CD1c-positive myeloid dendritic cell (primary cell): Measurements from ENCODE around the gene RGP1.

Experiments
- DNase-seq: peaks from one replicate; pipeline ENCODE4 v3.0.0-alpha.2; 2016; ENCODE audit errors: extremely low spot score

The RGP1 gene, protein sequence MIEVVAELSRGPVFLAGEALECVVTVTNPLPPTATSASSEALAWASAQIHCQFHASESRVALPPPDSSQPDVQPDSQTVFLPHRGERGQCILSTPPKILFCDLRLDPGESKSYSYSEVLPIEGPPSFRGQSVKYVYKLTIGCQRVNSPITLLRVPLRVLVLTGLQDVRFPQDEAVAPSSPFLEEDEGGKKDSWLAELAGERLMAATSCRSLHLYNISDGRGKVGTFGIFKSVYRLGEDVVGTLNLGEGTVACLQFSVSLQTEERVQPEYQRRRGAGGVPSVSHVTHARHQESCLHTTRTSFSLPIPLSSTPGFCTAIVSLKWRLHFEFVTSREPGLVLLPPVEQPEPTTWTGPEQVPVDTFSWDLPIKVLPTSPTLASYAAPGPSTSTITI

DNA sequence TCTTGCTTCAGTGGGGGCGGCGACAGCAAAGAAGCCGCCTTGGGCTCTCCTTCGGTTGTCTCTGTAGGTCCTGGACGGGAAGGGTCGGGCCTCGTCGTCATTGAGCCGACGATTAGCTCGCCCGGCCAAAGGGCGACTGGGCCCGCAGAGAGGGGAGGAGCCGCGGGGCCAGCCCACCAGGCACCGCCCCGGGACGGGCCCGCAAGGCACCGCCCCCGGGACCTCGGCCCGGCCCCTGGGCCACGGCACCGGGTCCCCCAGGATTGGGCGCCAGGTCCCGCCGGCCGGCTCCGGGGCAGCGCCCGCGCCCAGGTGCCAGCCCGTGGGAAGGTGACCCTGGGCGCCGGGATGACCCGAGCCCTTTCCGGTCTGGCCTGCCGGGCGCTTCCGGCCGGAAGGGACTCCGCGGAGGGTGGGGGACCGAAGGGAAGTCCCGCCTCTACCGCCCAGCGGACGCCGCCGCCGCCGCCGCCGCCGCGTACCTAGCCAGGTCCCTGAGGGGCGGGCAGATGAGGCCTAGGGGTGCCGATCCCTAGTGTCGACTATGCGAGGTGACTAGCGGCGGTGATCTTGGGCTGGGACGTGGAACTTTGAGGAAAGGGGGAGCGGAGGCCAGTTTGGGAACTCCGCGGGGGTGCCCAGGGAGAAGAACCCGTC is at the start of gene RGP1, which contains the start of gene GBA2:
TSS of gene RGP1 (plus strand) at position 430 of the 657 bp plus-strand sequence. CDS start 469 bp downstream, outside the sequence.
TSS of gene GBA2 (minus strand) at position 371 of the 657 bp plus-strand sequence. CDS start 524 bp downstream, outside the sequence.
- peak; percentile 79 for DNase-seq

DNA sequence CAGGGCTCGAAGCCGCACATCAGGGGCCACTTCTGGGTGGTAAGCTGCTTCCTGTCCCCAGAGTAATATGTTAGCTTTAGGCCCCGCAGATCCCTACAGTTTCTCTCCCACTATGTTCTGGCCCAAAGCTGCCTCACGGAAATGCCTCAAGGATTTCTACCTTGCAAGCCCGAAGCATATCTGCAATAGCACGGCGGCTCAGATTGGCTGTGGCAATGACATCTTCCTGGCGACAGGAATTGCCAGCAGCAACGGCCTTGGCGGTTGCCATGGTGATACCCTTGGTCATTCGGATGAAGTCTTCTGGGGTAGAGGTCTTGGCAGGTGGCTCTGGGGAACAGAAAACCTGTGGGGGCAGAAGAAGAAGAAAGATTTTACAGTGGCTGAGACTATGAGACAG is 49.1 kb upstream of the RGP1 start:
- no peak for DNase-seq

DNA sequence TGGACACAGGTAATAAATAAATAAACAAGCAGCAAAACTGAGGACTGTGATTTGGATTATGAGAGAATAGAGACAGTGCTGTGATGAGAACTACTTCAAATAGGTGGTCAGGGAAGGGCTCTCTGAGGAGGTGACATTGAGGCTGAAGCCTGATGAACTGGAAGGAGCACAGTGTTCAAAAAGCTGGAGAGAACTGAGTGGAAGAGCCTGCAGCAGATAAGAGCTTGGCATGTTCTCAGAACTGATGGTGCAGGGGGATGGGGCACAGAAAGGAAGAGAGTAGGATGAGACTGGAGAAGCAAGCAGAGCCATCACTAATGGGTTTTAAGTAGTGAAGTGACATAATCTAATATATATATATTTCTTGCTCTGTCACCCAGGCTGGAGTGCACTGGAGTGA is 48.1 kb upstream of the RGP1 start:
- DNase-seq, result no peak

DNA sequence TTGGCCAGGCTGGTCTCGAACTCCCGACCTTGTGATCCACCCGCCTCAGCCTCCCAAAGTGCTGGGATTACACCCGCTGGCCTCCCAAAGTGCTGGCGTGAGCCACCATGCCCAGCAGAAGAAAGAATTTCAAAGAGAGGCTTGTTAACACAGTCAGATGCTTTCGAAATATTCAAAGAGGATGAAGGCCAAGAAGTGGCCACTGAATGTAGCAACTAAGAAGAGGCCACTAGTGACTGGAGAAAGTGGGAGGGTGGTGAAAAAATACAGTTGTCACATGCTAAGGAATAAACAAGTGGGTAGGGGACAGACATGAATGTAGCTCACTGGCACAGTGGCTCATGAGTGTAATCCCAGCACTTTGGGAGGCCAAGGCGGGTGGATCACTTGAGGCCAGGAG is 46.4 kb upstream of the RGP1 start:
- no peak for DNase-seq

DNA sequence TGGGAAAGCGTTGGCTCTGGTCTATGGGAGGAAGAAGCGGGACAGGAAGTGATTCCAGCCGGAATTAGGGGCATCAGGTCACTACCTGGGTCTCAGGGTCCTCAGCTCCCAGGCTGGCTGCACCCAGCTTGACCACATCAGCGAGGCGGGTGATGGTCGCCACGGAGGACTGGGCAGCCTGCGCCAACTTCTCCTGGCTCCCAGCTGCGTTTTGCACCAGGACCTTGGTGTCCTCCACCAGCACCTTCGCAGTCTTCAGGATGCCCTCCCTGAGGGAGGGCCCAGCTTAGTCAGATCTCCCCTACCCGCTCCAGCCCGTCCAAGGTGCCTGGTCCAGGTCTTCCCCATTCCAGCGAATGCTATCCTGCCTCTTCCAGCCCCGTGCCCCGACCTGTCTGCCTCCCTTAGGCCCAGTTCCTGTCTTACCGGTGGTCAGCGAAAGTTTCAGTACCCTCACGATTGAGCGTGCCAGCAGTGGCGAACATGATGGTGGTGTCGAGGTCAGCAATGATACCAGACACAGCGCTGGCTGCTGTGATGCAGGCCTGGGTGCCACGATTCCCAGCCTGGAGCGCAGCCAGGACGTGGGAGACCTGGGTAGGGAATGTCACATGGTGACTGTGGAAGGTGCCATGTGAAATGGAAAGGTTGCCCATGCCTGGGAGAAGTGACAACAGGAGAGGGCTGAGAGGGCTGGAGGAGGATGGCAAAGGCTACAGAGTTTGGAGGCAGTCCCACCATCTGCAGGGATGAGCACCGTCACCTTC is 45.0 kb upstream of the RGP1 start:
- DNase-seq, result no peak

DNA sequence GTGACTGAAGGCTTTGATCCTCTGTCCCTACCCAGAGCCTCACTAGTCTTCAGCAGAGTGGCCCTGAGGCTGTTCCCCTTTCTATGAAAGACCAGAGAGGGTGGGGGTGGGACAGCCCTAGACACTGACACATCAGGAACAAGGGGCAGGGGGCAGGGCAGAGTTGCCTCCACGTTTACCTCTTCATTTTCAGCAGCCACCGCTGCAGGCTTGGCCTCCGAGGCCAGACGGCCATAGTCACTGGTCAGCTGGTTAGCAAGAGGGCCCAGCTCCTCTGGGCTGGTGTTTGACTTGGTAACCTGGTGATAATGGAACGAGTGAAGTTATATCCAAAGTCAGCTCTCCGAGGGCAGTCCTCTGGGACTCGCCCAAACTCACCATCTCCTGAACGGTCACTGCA is 43.7 kb upstream of the RGP1 start:
- no peak for DNase-seq

DNA sequence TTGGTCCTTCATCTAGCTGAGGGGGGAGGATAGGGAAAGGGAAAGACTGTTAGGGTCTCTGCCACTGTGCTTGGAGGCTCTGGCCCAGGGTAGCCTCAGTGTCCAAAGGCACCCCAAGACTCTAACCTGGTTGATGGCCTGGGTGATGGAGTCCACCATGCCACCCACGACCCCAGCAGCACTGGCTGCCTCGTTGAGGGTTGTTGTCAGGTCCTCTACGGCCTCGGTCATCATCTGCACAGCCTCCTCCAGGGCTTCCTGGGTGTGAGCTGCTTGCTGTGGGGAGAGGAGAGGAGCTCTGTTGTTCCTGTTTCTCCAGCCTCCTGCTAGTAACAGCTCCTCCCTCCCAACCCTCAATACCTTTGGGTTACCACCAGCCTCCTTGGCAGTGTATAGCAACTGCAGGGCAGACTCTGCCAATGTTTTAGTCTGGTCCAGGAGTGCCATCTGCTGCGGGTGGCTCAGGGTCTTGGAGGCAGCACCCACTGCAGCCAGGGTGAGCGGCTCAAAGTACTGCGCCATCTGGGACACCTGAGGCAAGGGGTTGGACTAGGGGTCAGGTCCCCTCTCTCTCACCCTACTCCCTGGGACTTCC is 43.2 kb upstream of the RGP1 start:
- DNase-seq, result no peak

DNA sequence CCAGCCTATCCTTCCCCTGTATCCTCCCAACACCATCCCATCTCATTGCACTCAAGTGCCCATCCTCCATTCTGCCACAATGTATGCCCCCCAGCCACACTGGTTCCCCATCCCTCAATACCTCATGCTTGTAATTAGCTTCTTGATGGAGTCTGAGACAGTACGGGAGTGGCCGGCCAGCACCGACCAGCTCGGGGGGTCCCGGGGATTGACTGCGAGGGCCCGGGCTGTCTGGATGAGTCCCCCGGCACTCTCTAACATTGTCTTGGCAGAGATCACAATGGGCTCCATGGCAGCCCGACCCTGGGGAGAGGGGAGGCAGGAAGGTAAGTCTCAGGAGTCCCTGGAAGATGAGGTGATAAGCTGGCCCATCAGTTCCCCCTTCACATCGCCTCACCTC is 42.1 kb upstream of the RGP1 start:
- DNase-seq, result no peak

DNA sequence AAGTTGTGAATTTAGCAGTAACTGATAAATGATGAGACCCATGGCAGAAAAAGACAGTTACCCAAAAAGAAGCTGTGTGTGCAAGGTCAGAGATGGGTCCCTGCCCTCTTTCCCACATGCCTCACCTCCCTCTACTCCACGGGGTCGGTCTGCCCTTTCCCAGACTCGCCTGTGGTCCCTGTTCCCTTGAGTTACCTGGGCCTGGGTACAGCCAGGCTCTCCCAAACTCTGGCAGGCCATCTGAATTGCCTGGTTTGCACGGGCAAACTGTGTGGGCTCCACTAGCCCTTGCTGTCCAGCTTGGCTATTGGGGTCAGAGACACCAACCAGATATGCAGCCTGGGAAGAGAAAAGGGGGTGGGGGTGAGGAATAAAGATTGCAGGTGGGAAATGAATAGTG is 40.9 kb upstream of the RGP1 start:
- no peak for DNase-seq

DNA sequence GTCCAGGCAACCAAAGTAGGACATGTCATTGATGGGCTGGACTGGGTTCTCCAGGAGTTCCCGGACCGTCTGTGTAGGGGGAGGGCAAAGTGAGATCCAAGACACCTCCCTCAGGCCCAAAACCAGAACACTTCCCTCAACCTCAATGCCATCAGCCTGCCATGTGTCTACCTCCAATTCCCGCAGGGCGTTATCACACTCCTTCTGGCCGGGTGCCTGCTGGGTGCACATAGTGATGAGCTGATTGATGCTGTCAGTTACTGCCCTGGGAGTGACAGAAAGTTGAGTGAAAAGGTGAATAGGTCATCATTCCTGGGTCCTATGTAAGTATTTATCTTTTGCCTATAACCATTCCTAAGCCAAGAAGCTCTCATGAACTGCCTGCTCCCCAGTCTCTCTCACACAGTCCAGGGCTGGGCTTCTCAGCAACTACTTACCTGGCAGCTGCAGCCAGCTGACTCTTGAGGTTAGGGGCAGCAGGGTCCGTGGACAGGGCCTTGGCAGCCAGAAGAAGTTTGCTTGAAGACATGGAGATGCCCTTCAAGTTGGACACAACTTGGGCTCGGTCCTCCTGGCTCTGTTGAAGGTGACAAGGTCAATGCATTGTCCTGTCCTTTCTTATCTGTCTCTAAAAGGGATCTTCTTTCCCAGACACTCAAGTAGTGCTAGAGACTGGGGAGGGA is 38.1 kb upstream of the RGP1 start:
- no peak for DNase-seq

DNA sequence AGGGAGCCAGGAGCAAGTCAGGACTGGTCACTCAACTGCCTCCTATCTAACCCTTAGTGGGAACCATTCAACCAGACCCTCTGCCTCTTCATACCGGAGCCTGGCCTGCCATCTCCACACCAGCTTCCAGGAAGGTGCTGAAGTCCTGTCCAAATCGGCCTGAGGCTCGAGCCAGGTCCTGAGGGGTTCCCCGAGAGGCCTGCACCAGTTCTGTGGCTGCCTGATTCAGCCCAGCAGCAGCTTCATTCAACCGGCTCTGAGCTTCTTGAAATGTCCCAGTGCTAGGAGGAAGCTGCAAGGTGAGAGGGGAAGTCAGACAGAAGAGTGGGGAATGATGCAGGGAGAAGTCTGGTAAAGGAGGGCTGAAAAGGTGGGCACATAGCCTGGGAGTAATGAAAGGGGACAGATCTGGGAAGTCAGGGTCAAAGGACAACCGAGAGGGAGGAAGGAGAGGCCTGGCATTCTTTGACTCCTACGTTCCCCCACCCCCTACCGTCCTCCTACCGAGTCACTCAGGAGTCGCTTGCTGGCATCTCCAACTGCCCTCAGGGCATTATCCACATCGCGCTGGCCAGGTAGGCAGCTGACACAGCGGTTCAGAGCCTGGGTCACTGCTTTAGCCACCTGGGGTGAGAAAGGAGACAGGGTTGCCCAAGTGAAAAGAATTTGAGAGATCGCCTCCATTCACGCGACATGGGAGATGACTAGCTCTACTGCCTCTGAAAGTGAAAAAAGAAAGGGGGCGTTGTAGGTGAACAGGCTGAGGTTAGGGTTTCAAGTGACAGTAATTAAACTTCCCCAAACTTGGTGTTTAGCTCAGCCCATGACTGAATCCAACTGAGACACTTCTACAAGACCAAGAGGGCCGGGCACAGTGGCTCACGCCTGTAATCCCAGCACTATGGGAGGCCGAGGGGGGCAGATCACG is 37.3 kb upstream of the RGP1 start:
- no peak for DNase-seq

DNA sequence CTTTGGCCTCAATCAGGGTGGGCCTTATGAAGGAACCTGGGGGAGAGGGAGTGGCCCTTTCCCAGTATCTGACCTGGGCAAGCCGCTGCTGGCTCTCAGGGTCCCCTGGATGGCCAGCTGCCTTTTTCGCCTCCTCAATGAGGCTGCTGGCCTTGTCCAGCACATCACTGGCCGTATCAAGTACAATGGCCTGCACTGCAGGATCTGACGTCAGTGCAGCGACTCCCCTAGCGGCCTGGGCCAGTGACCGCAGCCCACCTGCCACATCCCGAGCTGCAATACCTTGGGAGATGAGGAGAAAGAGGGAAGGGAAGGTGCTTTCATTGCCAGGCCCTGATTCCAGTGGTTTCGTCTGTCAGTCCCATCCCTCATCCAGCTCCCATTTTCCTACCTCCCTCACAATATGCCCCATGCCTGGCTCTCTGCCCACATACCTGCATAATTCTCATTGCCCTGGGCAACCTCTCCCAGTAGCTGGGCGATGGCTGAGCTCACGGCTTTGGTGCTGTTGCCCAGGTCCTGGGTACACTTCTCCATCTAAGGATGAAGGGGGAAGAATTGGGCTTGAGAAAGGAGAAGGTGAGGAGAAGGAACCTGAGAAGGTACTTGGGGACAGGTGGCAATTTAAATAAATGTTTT is 36.2 kb upstream of the RGP1 start:
- DNase-seq, result no peak

DNA sequence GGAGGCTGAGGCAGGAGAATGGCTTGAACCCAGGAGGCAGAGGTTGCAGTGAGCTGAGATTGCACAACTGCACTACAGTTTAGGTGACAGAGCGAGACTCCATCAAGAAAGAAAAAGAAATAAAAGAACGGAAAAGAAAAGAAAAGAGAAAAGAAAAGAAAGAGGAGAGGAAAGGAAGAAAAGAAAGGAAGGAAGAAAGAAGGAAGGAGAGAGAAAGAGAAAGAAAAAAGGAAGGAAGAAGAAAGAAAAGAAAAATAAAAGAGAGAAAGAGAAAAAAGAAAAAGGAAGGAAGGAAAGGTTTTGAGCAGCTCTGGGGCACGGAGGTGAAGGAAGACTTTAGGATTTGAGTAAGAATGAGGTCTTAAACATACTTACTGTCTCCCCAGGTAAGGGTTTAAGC is 35.5 kb upstream of the RGP1 start:
- no peak for DNase-seq

DNA sequence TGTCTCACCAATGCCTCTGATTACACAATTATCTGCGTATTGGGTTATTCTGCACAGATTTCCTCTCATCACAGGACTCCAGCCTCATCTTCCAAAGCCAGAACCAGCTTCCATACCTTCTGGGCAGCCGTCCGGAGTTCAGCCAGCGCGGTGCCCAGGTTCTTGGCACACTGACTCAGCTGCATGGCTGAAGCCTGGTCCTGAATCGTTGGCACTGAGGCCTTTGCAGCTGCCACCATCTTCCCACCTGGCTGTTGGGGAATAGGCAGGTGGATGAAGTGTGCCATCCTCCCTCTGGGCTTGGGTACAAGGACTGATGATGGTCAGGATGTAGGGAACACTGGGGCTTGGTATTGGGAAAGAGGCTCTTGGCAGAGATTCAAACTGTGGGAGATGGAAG is 35.0 kb upstream of the RGP1 start:
- no peak for DNase-seq

DNA sequence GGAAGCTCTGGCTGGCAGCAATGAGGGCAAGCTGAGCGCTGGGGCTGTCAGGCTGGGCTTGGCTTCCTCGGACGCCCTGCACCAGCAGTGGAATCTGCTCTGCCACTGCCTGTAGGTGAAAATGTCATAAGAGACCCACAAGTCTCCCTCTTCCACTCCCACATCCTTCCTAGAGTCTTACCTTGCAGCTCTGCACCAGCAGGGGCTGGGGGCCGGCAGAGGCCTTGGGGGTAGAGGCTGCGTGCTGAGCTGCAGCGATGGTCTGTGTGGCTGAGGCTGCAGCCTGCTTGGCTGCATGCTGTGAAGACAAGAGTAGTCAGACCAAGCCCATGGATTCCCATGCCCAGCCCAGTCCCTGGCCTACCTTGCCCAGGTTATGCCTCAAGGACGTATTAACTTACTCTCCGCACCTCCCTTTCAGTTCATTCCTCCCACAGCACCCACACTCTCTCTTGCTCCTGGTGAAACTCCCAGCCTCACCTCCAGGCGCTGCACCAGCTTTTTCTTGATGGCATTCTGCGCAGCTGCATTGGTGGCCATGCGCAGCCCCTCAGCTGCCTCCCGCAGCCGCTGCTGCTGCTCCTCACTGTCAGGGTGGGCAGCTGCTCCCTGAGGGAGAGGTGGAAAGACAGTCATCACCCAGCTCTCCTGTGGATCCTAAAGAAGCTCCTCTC is 34.4 kb upstream of the RGP1 start:
- DNase-seq, result no peak

DNA sequence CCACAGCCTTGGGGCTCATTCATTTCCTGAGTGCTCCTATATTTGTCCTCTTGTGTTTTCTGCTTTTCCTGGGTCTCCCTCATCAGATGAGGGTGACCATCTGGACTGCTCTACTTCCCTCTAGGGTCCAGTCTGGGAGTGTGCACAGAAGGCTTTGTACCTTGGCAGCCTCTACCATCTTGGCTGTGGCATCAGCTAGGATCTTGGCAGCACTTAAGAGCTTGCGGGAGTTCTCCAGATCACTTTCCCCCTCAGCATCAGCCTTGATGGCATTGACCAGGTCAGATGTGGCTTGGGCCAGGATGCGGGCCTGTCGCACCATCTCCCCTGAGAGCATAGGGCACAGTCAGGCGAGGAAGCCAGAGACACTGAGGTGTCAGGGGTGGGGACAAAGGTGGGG is 32.9 kb upstream of the RGP1 start:
- DNase-seq, result no peak

DNA sequence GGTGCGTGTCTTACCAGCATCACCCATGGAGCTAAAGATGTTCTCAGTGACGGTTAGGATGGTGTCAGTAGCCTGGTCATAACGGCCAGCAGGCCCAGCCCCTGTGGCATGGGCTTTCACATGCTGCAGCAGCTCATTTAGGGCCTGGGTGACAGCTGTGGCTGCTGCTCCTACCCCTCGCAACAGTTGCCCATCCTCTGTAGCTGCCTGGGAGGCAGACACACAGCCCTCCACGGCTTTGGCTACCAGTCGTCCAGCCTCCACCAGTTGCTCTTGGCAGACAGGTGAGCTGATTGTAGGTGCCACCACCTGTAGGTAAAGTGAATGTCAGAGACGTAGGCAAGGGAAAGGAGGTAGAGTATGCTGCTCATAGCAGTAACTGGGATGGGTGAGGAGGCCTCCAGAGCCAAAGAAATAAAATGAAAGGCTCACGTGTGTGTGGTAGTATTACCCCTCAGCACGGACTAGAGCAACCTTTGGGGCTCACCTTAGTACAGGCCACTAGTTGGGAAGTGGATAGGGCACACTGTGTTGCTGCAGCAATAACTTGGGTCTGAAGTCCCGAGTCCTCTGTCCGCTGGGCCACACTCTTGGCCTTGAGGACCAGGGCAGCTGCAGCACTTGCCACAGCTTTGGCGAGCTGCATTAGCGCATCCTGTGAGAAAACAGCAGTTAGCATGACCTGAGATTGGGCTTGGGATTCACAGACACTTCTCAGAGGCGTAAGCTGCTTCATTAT is 31.8 kb upstream of the RGP1 start:
- DNase-seq, result no peak

DNA sequence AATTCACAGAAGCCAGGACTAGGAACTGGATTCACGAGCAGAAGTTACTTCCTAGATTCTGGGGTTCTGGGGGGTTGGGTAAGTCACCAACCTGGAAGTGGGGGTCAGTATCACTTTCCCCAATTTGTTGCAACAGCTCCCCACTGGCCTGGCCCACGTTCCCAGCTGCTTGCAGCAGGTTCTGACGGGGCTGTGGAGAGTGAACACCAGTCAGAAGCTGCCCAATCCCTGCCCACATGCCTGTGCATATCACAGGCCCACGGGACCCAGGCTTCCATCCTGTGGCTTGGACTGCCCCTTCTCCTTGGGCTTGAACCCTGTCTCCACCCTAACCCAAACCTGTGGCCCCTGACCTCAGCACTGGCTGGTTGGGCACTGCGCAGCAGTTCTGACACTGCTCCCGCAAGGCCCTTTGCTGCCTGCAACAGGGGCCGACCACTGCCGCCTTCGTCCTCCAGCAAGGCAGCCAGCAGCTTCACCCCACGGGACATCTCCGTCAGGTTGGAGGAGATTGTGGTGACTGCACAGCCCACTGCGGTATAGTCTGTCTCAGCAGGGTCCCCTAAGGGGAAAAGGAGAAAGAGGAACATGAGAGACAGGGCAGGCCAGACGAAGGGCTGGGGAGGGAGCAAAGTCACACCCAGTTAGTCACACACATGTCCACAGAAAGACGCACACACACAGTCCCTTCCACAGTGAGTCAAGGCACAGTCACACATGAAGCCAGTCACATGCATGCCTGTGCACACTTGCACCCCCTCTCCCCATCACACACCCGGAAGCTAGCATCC is 30.2 kb upstream of the RGP1 start:
- no peak for DNase-seq
